Fibroblast of skin of back (primary cell): ENCODE data around the gene MMP20.

Experiments used
- DNase-seq: peaks from one replicate; pipeline ENCODE4 v3.0.0-alpha.2; 2013

Gene MMP20

DNA sequence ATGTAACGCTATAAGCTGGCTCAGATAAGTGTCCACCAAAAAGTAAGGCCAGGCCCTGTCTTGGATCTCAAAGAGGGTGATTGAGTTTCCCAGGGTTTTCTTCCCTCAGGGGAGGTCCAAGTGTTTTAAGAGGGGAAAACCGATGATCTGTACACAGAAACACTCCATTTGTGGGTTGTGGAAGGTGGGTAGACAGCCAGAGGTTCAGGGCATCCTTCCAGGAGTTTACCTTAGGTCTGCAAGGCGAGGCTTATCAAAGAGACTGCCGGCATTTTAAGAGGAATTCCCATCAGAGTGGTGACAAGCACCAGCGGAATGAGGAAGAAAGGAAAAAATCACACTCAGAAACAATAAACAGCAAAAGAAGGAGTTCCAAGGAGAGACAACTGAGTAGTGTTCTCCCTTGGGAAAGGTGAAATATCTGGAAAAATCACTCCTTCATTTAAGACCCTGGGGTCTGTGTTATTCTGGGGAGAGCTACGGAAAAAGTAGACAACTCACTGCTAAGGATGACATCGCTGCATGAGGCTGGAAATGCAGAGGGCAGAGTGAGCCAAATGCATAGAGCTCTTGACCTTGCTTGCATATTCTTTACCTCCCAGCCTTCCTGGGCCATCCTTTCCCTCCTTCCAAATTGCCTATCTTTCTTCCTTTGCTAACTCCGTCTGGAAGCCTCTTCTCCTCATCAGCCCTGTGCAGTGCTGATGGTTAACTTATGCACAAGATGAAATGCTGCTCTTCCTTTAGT lies 72.5 kb downstream of the MMP20 start:
- DNase-seq = peak; percentile 18

DNA sequence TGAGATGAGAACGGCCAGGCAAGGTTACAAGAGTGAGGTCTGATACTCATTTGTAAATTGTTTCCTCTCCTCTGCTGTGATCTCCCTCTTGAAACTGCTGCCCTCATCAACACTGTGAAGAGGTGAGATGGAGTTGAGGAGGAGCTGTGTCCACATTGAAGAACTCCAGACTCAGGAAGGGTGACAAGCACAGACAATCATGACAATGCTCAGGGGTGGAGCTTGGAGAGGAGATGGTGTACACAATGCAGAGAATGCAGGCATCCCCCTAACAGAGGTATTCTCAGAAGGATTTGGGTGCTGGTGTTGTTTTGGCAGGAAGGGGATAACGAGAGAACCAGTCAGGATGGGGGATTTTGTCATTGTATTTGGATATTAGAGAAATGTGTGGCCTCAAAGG lies 73.1 kb downstream of the MMP20 start:
- no peak for DNase-seq

DNA sequence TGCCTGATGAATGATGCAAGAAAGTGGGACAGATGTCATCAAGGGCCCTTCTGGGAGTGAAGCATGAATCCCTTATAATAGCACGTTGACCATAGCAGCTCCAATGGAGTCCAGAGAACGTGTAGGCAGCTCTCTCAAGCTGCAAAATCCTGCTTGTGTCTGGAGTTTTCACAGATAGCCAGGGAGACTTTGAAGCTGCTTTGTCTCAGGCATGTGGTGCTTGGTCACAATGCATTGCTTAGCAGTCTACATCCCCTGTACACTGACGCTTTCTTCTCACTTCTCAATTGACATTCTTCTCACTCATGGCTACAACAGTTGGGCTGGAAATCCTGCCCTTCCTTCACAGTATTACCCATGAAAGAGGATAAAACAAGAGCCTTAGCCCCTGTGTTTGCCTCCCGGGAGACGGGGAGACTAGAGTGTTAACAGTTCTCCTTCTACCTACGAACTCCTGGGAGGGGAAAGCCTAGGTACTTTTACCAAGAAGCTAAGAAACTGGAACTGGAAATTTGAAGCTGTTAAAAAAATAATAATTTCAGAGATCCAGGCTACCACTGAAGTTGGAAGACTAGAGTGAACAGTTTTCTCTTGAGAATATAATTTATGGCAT lies 73.9 kb downstream of the MMP20 start:
- DNase-seq = no peak

DNA sequence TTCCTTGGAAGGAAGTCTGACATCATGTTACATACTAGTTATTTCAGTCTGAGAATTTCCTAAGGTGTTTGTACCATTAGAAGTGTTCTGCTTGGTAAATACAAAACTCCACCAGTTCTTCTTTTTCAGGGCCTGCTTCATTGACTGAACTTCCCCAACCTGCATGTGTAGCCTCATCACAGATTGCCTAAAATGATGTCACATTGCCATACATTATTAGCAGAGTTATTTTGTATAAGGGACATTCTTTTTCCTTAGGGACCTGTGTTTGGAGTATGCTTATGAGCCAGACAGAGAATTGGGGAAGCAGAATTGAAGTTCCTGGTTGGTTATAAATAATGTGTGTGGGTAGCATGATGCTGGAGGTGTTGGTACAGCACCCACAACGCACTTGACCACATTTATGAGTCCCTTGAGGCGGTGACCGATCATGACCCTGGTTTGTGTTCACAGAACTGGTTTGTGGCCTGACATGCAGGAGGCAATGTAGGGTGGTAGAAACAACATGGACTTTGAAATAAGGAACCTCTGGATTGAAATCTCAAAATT lies 78.1 kb downstream of the MMP20 start:
- DNase-seq = no peak

DNA sequence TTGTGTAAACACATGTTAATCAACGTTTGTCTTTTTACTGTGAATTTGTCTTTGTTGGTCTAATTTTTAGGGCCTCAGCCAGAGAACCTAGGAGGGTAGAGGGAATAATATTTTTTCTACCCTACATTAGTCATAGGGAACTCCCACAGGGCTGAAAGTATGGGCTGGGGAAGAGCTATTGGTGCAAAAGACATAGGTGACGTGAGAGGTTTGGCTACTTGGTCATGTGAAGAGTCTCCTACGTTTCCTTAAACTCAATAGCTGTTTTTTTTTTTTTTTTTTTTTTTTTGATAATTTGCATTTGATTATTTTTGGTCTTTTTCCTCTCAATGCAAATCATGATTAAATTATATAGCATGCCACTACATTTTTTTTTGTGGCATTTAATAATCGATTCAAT lies 78.7 kb downstream of the MMP20 start:
- peak; percentile 51 for DNase-seq

DNA sequence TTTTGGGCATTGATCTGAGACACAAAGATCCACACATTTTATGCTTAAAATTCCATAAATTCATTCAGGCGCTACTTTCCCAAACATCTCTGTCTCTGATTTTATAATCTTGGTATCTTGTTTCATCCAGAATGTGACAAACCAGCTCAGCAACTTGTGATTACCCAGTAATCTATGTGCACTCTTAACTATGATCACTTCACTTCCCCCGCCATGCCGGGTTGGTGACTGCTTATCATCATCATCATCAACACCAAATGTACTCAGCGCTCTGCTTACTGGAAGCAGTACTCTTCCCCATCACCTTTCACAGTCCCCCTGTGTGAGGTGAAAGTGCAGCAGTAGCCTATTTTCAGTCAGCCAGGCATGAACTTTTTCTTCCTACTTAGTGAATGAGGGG lies 79.4 kb downstream of the MMP20 start:
- DNase-seq = no peak

DNA sequence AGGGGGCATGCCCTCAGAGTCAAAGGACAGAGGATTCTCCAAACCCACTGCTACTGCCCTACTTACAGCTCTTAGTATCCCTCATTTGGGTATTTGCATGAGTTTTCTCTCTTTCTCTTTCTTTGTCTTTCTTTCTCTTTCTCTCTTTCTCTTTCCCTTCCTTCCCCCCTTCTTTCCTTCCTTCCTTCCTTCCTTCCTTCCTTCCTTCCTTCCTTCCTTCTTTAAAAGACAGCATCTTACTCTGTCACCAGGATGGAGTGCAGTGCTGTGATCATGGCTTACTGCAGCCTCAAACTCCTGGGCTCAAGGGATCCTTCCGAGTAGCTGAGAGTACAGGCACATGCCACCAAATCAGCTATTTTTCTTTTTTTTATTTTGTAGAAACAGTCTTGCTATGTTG lies 80.5 kb downstream of the MMP20 start:
- DNase-seq = no peak

DNA sequence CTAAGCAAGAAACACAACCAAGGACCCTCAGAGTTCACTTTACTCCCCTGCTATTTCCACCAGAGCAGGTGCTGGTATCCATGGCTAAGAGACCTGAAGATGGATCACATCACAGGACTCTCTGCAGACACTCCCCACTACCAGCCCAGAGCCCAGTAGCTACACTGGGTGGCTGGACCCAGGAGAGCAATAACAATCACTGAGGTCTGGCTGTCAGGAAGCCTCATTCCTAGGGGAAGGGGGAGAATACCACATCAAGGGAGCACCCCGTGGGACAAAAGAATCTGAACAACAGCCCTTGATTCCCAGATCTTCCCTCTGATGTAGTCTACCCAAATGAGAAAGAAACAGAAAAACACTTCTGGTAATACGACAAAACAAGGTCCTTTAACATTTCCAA lies 85.6 kb downstream of the MMP20 start:
- DNase-seq = no peak

DNA sequence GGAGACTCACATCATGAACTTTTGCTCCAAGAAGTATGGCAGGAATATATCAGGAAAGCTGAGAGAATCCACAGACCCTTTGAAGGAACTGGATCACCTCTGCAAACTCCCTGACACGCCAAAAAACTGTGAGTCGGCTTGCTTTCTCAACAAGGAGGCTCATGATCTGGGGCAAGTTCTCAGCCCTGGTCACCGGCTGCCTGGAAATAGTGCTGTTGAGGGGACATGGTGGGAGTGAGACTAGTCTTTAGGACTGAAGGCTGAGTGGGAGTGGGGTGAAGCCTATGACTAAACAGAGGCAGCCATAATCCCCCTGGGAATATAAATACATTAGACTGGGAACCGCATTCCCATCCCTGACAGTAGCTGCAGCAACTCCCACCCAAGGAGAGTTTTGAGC lies 86.2 kb downstream of the MMP20 start:
- DNase-seq = no peak

DNA sequence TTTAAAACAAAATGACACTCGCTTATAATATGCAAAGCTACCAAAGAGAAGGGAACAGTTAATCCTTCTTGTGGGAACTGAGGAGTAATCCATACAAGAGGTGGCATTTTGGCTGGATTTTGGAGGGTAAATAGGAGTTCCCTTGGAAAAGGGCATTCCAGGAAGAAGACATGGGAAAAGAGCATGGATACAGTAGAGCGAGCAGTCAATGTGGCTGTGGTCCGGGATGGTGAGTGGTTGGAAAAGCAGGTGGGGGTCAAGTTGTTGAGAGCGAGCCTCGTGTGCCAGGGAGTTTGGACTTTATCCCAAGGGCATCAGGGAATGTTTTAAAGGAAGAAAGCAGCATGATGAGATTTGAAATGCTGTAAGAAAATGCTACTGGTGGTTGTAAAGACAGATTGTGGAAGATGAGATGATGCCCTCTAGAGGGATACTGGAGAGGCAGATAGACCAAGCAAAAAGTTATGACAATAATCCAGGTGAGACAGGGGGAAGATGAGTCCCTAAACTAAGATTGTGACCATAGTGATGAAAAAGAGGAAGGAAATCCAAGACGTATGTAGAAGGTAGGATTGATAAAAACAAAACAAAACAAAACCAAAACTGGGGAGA lies 90.8 kb downstream of the MMP20 start:
- DNase-seq = no peak

DNA sequence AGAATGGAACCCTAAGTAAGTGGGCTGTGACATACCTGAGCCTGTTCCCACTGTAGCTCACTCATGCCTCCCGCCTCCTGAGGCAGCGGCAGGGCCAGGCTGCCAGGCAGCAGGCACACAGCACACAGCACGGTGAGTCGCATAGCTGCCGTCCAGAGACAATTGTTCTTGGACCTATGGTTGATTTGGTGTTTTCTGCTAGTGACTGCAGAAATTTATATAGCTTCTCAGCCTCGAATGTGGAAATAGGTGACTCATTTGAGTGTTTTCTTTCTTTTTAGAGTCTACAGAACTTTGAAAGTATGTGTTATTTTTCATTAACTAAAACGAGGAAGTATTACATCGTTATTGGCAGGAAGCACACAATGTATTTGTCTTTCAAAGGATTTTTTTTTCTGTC lies 94.6 kb downstream of the MMP20 start, which contains the start of gene MMP7:
Gene MMP7, minus strand, starts transcription at position 190 of the 400 bp plus-strand sequence. Its CDS starts 47 bp downstream, at position 143.
- DNase-seq = peak; percentile 56

DNA sequence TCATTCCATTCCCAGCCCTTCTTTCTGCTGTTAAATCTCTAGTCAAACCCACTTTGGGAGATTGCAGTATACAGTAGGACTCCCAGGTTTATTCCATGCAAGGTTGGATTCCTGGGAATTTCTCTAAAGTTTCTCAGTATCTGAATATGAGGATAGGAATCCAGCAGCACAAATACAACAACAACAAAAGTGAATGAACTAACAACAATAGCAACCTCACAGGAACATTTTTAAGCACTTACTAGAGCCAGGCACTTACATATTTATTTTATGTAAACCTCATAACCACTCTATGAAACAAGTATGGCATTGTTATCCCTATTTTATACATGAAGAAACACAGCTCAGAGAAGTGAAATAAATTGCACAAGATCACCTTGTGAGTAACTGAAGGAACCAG lies 96.5 kb downstream of the MMP20 start:
- no peak for DNase-seq

DNA sequence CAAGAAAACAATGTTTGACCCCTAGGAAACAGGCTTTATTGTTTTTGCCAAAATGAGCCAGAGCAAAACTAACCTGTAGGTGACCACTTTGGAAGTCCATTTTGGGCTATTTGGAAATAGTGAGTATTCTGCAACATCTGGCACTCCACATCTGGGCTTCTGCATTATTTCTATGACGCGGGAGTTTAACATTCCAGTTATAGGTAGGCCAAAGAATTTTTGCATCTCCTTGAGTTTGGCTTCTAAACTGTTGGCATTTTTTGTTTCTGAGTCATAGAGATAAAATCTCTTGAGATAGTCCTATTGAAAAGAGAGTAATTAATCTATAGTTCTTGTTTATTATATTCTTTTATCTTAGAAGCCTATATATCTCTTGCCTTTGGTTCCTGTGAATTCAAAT lies 97.4 kb downstream of the MMP20 start:
- DNase-seq = no peak

DNA sequence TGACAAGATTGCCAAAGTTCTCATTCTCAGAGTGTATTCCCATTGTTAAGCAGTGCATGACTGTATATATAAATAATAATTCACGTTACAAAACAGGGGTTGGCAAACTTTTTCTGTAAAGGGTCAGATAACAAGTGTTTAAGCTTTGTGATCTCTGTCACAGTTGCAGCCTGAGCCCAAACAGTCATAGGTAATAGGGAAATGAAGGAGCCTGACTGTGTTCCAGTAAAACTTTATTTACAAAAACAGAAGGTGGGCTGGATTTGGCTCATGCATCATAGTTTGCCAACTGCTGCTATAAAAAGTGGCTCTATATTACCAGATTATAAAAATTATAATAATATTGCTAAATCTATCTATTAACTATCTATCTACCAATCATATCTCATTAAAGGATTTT lies 98.1 kb downstream of the MMP20 start:
- DNase-seq = no peak
